SK-N-SH (cell line): ENCODE data around the gene CCDC191. TPM values are rescaled to one million over a fixed set of nuclear protein-coding genes. Genes with fewer than 3 reads are reported as not detected.

Source experiments
- CTCF ChIA-PET: fragments of 300-600, 350-600 bp; formaldehyde crosslinking; extraction: SDS; loops from one replicate; lab custom pipeline; 2021; lab: Yijun Ruan, JAX
- POLR2A ChIA-PET: fragments of 350-600 bp; sonication (Branson Sonifier 250); formaldehyde crosslinking; extraction: SDS; loops from one replicate; lab custom pipeline; 2020; ENCODE audit warnings: antibody characterized with exemption, inconsistent platforms; lab: Yijun Ruan, JAX
- DNase-seq: peaks from one replicate; pipeline ENCODE4 v3.0.0; 2012
- H2AFZ ChIP-seq: fragments of 200-600 bp; sonication (generic); 2 replicates; pipeline ENCODE4 v1.8.1; 2016; ENCODE audit warnings: antibody characterized with exemption, mild to moderate bottlenecking, low read depth
- H3F3A ChIP-seq: fragments of 200-600 bp; sonication (generic); replicated peaks from 2 replicates; pipeline ENCODE3; 2016; ENCODE audit warnings: antibody characterized with exemption, mild to moderate bottlenecking; ENCODE audit not compliant: insufficient read depth
- H3K27ac ChIP-seq, 2 experiments: fragments of 200-500 bp in 1 of 2; fragments of 200-600 bp in 1 of 2; sonication (Bioruptor generic) in 1 of 2; sonication (generic), shearing (Covaris generic) in 1 of 2; 2 replicates each; pipeline versions ENCODE4 v1.5.1 to v1.6.1; 2014 to 2016; ENCODE audit warnings: low read depth in 2 of 2, inconsistent platforms in 1 of 2, low read length in 1 of 2, mild to moderate bottlenecking in 1 of 2, mixed read lengths in 1 of 2
- H3K27me3 ChIP-seq: fragments of 200-600 bp; sonication (generic), shearing (Covaris generic); 2 replicates; pipeline ENCODE4 v1.6.1; 2016; ENCODE audit warnings: mixed run types; ENCODE audit not compliant: insufficient read depth
- H3K36me3 ChIP-seq, 2 experiments: fragments of 200-500 bp in 1 of 2; fragments of 200-600 bp in 1 of 2; sonication (Bioruptor generic) in 1 of 2; sonication (generic) in 1 of 2; replicated peaks in 1 of 2; 2 replicates each; pipeline versions ENCODE3 to v1.5.1; 2014 to 2016; ENCODE audit warnings: low read length in 1 of 2, mild to moderate bottlenecking in 1 of 2; ENCODE audit not compliant: insufficient read depth in 2 of 2, control insufficient read depth in 1 of 2
- H3K4me1 ChIP-seq, 2 experiments: fragments of 200-500 bp in 1 of 2; fragments of 200-600 bp in 1 of 2; sonication (Bioruptor generic) in 1 of 2; sonication (generic), shearing (Covaris generic) in 1 of 2; 2 replicates each; pipeline versions ENCODE4 v1.5.1 to v1.6.1; 2014 to 2016; ENCODE audit warnings: low read depth in 1 of 2, low read length in 1 of 2, mixed run types in 1 of 2; ENCODE audit not compliant: insufficient read depth in 2 of 2, control insufficient read depth in 1 of 2
- H3K4me2 ChIP-seq: fragments of 200-600 bp; sonication (generic), shearing (Covaris generic); 2 replicates; pipeline ENCODE4 v1.6.1; 2017; ENCODE audit warnings: mixed run types
- H3K4me3 ChIP-seq, 2 experiments: fragments of 200-500 bp in 1 of 2; fragments of 200-600 bp in 1 of 2; sonication (Bioruptor generic) in 1 of 2; sonication (generic), shearing (Covaris generic) in 1 of 2; 2 replicates each; pipeline versions ENCODE4 v1.5.1 to v1.8.1; 2014 to 2016; ENCODE audit warnings: low read depth in 2 of 2, inconsistent platforms in 1 of 2, low read length in 1 of 2, mild to moderate bottlenecking in 1 of 2, mixed read lengths in 1 of 2, moderate library complexity in 1 of 2
- H3K79me2 ChIP-seq: fragments of 200-600 bp; sonication (generic); 2 replicates; pipeline ENCODE4 v1.8.1; 2017; ENCODE audit warnings: mild to moderate bottlenecking; ENCODE audit not compliant: insufficient read depth
- H3K9ac ChIP-seq: fragments of 200-600 bp; sonication (generic); 2 replicates; pipeline ENCODE4 v1.6.1; 2017; ENCODE audit warnings: mixed run types
- H3K9me2 ChIP-seq: fragments of 200-600 bp; sonication (generic); 2 replicates; pipeline ENCODE4 v1.6.1; 2017; ENCODE audit warnings: mixed run types
- H3K9me3 ChIP-seq: fragments of 200-600 bp; sonication (generic); 2 replicates; pipeline ENCODE4 v1.6.1; 2017; ENCODE audit warnings: mixed run types, mild to moderate bottlenecking, moderate library complexity
- H4K20me1 ChIP-seq: fragments of 200-600 bp; sonication (generic); 2 replicates; pipeline ENCODE4 v1.6.1; 2017; ENCODE audit warnings: mild to moderate bottlenecking, mixed run types; ENCODE audit not compliant: insufficient read depth
- FOXJ3 ChIP-seq: sonication (generic); formaldehyde crosslinking; IDR thresholded peaks from 2 replicates; pipeline ENCODE4 v1.5.1; 2020; ENCODE audit warnings: mild to moderate bottlenecking, missing genetic modification reagents
- FOXM1 ChIP-seq: IDR thresholded peaks from 2 replicates; pipeline ENCODE4 v1.4.0; 2012; ENCODE audit warnings: low read depth, mild to moderate bottlenecking
- GABPA ChIP-seq: IDR thresholded peaks from 2 replicates; pipeline ENCODE4 v1.4.0; 2012; ENCODE audit warnings: low read depth, mild to moderate bottlenecking
- GATA2 ChIP-seq: sonication (generic); formaldehyde crosslinking; IDR thresholded peaks from 2 replicates; pipeline ENCODE4 v1.5.0; 2020; ENCODE audit warnings: mild to moderate bottlenecking, missing genetic modification reagents
- IRF3 ChIP-seq: fragments of 150-350 bp; IDR thresholded peaks from 2 replicates; pipeline ENCODE4 v1.6.1; 2016; ENCODE audit warnings: mild to moderate bottlenecking, low read depth, low read length
- MAX ChIP-seq: IDR thresholded peaks from 2 replicates; pipeline ENCODE4 v1.4.0; 2012; ENCODE audit warnings: low read depth
- MEF2A ChIP-seq: IDR thresholded peaks from 2 replicates; pipeline ENCODE4 v1.4.0; 2012; ENCODE audit warnings: low read depth, borderline replicate concordance
- PBX3 ChIP-seq: IDR thresholded peaks from 2 replicates; pipeline ENCODE4; 2012
- POLR2AphosphoS5 ChIP-seq: IDR thresholded peaks from 2 replicates; pipeline ENCODE4 v1.6.1; 2012; ENCODE audit warnings: low read depth, low read length
- RAD21 ChIP-seq: IDR thresholded peaks from 2 replicates; pipeline ENCODE4 v1.6.1; 2012; ENCODE audit warnings: mild to moderate bottlenecking, low read length
- RCOR1 ChIP-seq: fragments of 150-350 bp; IDR thresholded peaks from 2 replicates; pipeline ENCODE4 v1.6.1; 2017; ENCODE audit warnings: antibody characterized with exemption, low read length
- RXRA ChIP-seq: IDR thresholded peaks from 2 replicates; pipeline ENCODE4 v1.4.0; 2012; ENCODE audit warnings: low read depth, mild to moderate bottlenecking, borderline replicate concordance
- TAF1 ChIP-seq: IDR thresholded peaks from 2 replicates; pipeline ENCODE4 v1.6.1; 2012; ENCODE audit warnings: low read depth, mild to moderate bottlenecking, low read length, moderate library complexity, borderline replicate concordance
- TCF12 ChIP-seq: IDR thresholded peaks from 2 replicates; pipeline ENCODE4 v1.4.0; 2012
- TEAD4 ChIP-seq: IDR thresholded peaks from 2 replicates; pipeline ENCODE4 v1.4.0; 2012; ENCODE audit warnings: mild to moderate bottlenecking, borderline replicate concordance; ENCODE audit not compliant: insufficient read depth
- USF2 ChIP-seq: fragments of 150-350 bp; IDR thresholded peaks from 2 replicates; pipeline ENCODE4 v1.6.1; 2017; ENCODE audit warnings: antibody characterized with exemption, low read length, low read depth, borderline replicate concordance
- YY1 ChIP-seq: IDR thresholded peaks from 2 replicates; pipeline ENCODE4 v1.4.0; 2012; ENCODE audit warnings: low read depth, mild to moderate bottlenecking
- ZBTB33 ChIP-seq: IDR thresholded peaks from 2 replicates; pipeline ENCODE4 v1.4.0; 2012; ENCODE audit warnings: low read depth, borderline replicate concordance
- WGBS: methylation state at CpG from one replicate; pipeline ENCODE4 v1.1.6; 2017; ENCODE audit warnings: low lambda C conversion rate; 5-methylcytosine and 5-hydroxymethylcytosine counted together
- polyA plus RNA-seq, 3 experiments: library from polyadenylated mRNA; depleted of rRNA; stranded (reverse); fragments of >200 nt; gene quantifications; 2 replicates each; pipeline ENCODE4 v1.2.3, GENCODE V29; 2012

Gene CCDC191
- polyA plus RNA-seq, 1 of the 3 experiments (the other 2 are of a cell fraction), result 3.1 TPM

- TF ChIP-seq MAX (no peak), GATA2 (CRISPR knock-in tag) (no peak), TEAD4 (no peak), TCF12 (no peak), YY1 (no peak), RCOR1 (no peak), FOXJ3 (CRISPR knock-in tag) (no peak), PBX3 (no peak), ZBTB33 (no peak), GABPA (no peak), USF2 (no peak), RXRA (no peak)
These were observed 36.8 kb downstream of the CCDC191 start (continued) for GRCh38 chr3:114019486-114019885.

- H3K4me2 ChIP-seq, result no peak overlapping the region
- POLR2A ChIA-PET, result no interaction called here
- no peak overlapping the region for H3K9ac ChIP-seq
- no peaks in the 10 kb centered on the region for H4K20me1 ChIP-seq
- CTCF ChIA-PET, result no interaction called here
- H3K79me2 ChIP-seq, result no peaks in the 10 kb centered on the region
- H3K27me3 ChIP-seq, result no peaks in the 10 kb centered on the region
- no peak overlapping the region for H2AFZ ChIP-seq
- H3K9me3 ChIP-seq, result no peaks in the 10 kb centered on the region
- no peak for DNase-seq
- peaks cover 0 to 3% of the 10 kb centered on the region in 2 experiments for H3K36me3 ChIP-seq
- H3K9me2 ChIP-seq, result no peaks in the 10 kb centered on the region
- H3K4me1 ChIP-seq, result no peaks in the 10 kb centered on the region
- H3K4me3 ChIP-seq, result no peak overlapping the region
- no peak for TF ChIP-seq IRF3
- TF ChIP-seq GABPA, result no peak
- TF ChIP-seq TAF1, result no peak
- TF ChIP-seq MEF2A, result no peak
- no peak for TF ChIP-seq RAD21
- TF ChIP-seq POLR2AphosphoS5, result no peak
- TF ChIP-seq MAX, result no peak
- no peak for TF ChIP-seq FOXM1
- TF ChIP-seq RXRA, result no peak
- TF ChIP-seq USF2, result no peak
- no peak overlapping the region for H3K27ac ChIP-seq
- no peaks in the 10 kb centered on the region for H3F3A ChIP-seq
- 92% methylated on average over 7 of the region's 7 CpGs for WGBS
These were observed 42.1 kb downstream of the CCDC191 start for GRCh38 chr3:114014211-114014610.
